HK-2 (cell line): ENCODE data around the gene ZSCAN10.
"Not testable (repeated sequence)": the region's sequence is repeated elsewhere in the genome, so short reads cannot be mapped to it uniquely, and the experiment has no call there.

ENCODE experiments used
- DNase-seq: peaks from one replicate; pipeline ENCODE4 v3.0.0-alpha.2; 2018; ENCODE audit not compliant: unreplicated experiment

The ZSCAN10 gene

DNA sequence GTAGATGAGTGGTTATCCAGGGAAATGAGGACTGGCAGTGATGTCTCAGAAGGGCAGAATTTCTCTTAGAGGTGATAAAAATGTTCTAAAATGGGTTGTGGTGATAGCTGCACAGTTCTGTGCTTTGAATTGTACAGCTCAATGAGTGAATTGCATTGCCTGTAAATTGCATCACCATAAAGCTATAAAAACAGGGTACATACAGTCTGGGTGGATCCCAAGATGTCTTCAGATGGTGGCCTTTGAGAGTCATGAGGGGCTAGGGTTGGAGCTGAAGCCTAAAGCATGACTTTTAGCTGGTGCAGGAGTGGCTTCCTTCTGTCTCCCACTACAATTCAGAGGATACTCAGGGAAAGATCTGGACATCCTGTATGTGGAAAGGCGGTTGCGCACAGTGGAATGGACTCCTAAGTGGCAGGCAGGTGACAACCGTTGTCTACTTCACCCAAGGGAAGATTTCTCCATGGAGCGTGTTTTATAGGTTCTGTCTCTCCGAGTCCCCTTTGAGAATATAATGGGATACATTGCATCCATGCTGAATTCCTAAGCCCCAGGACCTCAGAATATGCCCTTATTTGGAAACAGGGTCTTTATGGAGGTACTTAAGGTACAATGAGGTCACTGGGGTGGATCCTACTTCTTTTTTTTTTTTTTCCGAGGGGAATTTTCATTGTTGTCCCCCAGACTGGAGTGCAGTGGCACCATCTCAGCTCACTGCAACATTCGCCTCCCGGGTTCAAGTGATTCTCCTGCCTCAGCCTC is 35.3 kb downstream of the ZSCAN10 start:
- no peak for DNase-seq

DNA sequence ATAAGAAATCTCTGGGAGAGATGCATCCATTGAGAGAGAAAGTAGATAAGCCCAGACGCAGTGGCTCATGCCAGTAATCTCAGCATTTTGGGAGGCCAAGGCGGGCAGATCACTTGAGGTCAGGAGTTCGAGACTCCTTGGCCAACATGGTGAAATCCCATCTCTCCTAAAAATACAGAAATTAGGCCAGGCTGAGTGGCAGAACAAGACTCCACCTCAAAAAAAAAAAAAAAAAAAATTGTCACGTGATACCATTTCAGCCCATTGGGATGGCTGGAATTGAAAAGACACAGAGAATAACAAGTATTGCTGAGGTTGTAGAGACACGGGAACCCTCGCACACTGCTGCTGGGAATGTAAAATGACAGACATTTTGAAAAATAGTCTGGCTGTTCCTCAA is 36.5 kb downstream of the ZSCAN10 start:
- DNase-seq = no peak

DNA sequence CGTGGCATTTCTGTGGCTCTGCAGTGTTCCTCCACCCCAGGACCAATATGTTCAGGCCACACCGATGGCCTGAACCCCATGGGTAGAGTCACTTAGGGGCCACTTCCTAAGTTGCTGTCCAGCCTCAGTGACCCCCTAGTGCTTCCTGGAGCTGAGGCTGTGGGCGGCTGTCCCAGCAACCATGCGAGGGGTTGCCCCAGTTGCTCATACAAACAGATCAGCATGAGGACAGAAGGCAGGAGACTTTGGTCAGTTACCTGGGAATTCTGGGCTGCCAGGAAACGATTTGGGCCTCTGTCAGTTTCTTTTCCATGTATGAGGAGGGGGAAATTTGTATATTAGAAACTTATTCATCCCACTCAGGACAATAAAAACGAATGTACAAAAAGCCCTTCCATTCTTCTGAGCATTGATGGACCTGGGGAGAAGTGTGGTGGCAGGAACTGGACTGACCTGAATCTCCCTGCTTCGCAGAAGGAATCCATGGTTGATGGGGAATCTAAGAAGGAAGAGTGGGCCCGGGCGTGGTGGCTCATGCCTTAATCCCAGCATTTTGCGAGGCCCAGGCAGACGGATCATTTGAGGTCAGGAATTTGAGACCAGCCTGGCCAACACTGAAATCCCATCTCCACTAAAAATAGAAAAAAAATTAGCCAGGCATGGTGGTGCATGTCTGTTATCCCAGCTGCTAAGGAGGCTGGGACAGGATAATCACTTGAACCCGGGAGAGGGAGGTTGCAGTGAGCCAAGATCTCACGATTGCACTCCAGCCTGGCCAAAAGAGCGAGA is 38.6 kb downstream of the ZSCAN10 start:
- DNase-seq = no peak

DNA sequence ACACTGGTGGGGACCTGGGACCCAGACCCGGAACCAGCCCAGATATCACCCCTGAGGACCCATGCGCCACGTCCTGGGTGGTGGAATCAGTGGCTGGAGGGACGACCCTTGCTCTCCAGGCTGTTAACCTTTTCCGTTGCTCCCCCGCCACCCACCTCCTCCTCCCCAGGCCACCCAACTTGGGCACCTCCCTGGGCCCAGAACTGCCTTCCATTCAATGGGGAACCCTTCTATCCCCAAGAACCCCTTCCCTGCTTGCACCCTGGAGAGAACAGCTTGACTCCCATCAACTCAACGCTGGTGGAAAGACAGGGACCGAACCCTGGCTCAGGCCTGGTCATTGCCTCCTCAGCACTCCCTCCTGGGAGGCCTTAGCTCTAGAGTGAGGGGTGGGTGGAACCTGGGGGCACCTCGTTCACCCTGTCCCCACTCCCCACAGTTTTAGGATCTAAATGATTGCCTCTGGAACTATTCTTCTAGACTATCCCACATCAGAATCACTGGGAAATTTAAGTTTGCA is 39.3 kb downstream of the ZSCAN10 start:
- no peak for DNase-seq

DNA sequence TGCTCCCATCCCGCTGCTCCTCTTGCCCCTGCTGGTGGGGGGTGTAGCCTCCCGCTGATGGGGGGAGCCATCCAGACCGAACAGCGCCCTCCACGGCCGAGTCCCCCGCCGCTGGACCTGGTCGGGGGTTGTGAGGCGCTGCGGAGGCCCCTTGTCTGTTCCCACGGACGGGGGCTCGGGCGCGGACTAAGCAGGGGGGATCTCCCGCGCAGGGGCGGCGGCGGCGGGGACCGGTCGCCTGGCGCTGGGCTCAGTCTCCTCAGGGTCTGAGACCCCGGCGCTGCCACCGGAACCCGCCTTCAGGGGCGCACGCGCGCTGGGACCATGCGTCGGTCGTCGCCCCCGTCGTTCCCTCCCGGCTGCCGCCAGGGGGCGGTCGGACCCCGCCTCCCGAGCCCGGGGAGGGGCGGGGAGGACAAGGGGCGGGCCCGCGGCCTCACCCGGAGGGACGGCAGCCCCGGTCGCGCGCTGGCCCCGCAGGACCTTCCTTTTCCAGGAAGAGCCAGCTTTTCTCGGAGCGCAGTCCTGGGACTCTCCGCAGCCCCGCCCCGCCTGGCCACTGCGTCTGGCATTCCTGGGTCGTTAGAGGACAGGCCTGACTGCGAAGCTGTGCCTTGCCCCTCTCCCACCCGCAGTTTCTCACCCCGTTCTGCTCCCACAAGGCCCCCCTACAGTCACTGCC is 39.9 kb downstream of the ZSCAN10 start:
- DNase-seq = peak; percentile 89

DNA sequence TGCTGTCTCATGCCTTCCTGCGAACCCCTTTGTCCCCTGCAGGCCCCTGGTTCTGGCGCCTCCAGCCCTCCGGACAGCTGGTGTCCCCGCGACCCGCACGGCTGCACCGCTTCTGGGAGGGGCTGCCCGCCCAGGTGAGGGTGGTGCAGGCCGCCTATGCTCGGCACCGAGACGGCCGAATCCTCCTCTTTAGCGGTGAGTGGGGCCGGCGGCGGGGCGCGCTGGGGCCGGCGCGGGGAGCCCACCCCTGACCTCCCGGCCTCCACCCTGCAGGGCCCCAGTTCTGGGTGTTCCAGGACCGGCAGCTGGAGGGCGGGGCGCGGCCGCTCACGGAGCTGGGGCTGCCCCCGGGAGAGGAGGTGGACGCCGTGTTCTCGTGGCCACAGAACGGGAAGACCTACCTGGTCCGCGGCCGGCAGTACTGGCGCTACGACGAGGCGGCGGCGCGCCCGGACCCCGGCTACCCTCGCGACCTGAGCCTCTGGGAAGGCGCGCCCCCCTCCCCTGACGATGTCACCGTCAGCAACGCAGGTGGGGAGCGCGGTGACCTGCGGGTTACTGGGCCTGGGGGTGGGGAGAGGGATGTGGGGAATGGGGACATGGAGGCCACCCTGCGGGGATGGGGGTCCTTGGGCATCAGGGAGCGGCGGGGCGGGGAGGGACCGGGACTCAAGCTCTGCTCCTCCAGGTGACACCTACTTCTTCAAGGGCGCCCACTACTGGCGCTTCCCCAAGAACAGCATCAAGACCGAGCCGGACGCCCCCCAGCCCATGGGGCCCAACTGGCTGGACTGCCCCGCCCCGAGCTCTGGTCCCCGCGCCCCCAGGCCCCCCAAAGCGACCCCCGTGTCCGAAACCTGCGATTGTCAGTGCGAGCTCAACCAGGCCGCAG is 40.7 kb downstream of the ZSCAN10 start:
- DNase-seq = peak; percentile 41

DNA sequence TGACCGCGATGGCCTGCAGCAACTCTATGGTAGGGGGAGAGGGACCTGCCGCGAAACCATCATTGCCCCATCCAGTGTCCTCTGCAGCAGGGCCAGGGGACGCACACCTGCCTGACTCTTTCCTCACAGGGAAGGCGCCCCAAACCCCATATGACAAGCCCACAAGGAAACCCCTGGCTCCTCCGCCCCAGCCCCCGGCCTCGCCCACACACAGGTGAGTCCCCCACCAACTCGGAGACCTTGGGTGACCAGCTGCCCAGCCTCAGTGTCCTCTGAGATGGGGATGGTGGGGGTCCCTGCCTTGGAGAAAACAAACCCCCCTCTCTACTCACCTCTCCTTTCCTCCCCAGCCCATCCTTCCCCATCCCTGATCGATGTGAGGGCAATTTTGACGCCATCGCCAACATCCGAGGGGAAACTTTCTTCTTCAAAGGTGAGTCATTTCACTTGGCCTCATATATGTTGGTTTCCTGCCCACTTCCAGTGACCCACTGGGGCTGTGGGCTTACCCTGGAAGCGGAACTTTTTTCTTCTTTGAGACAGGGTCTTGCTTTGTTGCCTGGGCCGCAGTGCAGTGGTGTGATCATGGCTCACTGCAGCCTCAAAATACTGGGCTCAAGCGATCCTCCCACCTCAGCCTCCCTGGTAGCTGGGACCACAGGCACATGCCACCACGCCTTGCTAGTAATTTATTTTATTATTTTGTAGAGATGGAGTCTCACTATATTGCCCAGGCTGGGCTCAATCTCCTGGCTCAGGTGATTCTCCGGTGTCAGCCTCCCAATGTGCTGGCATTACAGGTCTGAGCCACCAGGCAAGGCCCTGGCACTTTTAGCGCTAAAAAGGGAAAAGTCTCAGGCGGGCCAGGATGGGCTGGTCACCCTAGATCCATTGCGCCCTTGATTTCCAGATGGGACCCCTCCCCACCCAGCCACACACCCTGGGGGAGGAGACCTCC is 41.6 kb downstream of the ZSCAN10 start:
- no peak for DNase-seq

DNA sequence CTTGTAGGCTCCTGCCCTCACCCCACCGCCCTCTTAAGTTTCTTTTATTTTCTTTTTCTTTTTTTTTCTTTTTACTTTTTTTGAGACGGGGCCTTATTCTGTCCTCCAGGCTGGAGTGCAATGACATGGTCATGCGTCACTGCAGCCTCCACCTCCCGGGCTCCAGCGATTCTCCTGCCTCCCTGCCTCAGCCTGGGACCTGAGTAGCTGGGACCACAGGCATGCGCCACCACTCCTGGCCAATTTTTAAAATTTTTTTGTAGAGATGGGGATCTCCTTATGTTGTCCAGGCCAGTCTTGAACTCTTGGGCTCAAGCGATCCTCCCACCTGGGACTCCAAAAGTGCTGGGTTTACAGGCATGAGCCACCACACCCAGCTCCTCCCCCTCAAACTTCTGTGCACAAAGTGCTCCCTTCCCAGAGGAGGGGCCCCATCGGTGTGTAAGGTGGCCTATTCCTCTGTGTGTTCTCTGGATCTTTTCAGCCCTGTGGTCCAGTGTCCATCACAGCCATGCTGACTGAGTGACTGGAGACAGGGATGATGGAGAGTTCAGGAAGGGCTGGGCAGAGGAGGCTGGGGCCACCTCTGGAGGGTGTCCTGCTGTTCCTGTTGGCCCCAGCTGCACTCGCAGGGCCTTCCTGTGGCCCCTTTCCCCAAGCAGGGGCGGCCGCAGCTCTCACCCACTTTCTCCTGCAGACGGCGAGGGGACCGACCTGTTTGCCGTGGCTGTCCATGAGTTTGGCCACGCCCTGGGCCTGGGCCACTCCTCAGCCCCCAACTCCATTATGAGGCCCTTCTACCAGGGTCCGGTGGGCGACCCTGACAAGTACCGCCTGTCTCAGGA is 42.5 kb downstream of the ZSCAN10 start:
- no peak for DNase-seq

DNA sequence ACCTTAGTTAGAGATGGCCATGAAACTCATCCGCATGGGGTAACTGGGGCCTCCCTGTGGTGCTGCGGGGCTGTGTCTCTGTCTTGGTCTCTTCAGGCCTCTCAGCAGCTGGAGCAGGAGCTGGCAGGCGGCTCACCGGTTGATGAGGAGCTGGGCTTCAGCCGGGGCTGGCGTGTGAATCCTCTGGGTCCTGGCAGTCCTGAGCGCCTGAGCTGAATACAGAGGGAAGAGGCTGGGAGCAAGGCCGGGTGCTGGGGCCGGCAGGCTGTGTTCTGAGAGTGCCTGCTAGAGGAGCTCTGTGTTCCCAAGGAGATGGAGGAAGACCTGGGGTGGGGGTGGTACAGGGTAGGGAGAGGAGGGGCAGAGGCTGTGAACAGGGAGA is 43.4 kb downstream of the ZSCAN10 start:
- not testable (repeated sequence) for DNase-seq

DNA sequence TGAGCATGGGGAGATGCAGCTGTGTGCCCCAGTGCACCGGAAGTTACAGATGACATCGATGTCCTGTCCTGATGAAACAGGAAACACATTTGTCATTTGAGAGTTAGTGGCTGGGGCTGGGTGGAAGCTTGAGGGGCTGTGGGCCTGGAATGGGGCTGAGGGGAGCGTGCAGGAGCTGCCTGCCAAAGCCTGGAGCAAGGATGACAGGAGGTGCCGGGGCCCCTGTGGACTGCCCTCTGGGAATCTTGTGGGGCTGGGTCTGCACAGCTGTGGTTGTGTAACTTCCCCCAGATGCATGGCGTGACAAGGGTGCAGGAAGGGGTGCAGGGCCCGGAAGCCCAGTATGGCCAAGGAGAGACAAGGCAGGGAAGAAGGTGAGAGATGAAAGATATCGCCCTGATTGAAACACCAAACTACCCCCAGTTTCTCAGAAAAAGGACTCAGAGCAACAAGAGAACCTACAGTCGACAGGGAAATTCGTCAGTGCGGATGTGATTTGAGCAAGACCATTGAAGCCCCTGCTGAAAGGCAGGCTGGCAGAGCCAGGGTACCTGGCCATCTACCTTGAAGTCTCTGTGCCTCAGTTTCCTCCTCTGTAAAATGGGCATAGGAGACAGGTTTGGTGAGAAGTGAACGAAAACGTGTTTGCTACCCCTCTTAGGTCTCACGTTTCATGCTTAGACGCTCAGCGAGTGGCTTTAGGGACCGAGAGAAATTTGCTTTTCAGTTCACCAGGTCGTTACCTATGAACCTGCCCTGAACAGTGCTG is 43.9 kb downstream of the ZSCAN10 start:
- no peak for DNase-seq

DNA sequence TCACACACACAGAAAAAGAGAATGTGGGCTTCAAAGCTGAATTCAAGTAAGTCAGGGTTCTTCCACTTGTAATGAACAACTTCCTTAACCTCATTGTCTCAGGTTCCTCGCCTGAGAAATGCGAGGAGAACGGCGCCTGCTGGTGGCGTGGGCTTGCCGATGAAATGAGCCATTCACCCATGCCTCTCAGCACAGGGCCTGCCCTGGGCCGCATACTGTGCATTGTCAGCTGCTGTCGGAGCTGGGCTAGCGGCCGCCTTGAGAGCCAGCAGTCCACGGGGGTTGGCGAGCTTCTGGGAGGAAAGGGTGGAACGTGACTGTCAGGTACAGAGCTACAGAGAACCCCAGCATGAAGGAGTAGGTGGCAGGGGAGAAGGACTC is 45.8 kb downstream of the ZSCAN10 start:
- not testable (repeated sequence) for DNase-seq

DNA sequence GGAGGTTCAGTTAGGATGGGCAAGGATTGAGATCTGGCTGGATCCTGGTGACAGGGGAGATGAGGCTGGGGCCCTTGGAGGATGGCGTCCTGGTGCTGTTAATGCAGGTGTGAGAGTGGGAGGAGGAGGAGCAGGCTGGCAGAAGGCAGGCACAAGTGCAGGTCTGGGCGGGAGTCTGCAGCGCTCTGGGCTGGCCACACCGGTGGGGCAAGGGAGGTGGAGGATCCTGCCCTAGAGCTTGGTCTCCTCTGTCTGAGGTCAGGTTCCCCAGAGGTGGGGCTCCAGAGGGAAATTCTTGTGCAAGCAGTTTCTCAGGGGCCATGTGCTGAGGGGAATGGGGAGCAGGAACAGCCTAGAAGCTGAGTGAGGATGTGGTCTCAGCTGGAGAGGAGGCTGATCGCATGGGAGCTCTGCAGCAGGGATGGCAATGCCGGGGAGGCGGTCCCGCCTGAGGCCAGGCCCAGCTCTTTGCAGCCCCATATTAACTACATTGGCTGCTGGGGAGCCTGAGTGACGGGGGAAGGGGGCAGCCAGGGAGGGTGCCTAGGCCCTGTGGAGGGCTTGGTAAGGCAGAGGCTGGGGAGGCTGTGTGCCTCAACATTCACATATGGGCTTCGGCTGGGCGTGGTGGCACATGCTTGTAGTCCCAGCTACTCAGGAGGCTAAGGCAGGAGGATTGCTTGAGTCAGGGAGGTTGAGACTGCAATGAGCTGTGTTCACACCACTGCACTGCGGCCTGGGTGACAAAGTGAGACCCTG is 46.3 kb downstream of the ZSCAN10 start:
- DNase-seq = not testable (repeated sequence)

DNA sequence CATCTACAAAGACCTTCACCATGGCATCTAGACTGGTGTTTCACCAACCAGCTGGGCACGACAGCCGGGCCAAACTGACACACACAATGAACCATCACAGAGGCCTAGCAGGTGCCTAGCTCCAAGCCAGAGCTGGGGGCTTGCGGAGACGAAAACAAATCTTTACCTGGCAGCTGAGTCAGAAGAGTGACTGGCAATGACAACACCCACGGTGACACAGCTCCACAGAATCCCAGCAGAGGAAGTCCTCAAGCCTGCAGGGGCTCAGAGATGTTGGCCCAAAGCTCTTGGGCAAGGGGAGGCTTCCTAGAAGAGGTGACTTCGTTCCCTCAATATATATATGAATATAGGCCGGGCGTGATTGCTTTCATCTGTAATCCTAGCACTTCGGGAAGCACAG is 47.6 kb downstream of the ZSCAN10 start:
- DNase-seq = no peak

DNA sequence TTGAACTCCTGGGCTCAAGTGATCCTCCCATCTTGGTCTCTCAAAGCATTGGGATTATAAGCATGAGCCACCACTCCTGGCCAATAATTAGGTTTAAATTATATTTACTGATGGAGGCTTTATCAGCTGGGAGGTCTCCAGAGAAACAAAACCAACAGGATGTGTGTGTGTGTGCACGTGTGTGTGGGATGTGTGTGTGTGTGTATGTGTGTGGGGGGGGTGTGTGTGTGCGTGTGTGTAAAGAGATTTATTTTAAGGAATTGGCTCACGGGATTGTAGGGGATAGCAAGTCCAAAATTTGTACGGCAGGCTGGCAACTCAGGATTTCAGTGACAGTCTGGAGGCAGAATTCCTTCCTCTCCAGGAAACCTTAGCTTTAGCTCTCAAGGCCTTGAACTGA is 48.1 kb downstream of the ZSCAN10 start:
- DNase-seq = no peak

DNA sequence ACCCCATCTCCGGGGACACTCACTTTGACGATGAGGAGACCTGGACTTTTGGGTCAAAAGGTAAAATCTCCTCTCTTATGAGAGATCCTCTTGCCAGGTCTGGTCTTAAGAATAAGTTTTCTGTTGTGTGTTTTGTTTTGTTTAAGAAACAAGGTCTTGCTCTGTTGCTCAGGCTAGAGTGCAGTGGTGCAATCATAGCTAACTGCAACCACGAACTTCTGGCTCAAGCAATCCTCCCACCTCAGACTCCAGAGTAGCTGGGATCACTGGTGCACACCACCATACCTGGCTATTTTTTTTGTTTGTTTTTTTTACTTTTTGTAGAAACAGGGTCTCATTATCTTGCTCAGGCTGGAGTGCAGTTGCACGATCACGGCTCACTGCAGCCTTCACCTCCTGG is 48.6 kb downstream of the ZSCAN10 start:
- no peak for DNase-seq

DNA sequence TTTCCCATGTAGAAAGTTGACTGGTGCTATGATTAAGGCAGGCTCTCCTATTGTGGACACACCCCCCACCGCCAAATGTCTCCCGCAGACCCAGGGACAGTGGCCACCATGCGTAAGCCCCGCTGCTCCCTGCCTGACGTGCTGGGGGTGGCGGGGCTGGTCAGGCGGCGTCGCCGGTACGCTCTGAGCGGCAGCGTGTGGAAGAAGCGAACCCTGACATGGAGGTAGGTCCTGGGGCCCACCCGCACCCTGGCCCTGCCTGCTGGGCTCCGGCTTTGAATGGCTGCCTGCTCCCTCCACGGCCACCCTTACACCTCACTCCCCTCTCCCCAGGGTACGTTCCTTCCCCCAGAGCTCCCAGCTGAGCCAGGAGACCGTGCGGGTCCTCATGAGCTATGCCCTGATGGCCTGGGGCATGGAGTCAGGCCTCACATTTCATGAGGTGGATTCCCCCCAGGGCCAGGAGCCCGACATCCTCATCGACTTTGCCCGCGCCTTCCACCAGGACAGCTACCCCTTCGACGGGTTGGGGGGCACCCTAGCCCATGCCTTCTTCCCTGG is 49.1 kb downstream of the ZSCAN10 start:
- no peak for DNase-seq

DNA sequence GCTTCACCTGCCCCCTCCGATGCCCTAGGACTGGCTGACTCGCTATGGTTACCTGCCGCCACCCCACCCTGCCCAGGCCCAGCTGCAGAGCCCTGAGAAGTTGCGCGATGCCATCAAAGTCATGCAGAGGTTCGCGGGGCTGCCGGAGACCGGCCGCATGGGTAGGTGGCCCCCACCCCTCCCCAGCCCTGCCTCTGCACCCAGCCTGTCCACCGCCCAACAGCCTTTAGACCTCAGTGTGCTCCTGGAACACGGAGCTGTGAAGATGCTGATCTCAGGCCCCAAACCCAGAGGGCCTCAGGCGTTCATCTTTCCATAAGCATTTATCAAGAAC is 51.7 kb downstream of the ZSCAN10 start:
- no peak for DNase-seq
